ENCODE data around the gene GPR101.
A peak's percentile ranks its signal among the peaks of the same experiment; 100 is the strongest.
"Not testable (repeated sequence)": the region's sequence is repeated elsewhere in the genome, so short reads cannot be mapped to it uniquely, and the experiment has no call there.

Gene GPR101

DNA sequence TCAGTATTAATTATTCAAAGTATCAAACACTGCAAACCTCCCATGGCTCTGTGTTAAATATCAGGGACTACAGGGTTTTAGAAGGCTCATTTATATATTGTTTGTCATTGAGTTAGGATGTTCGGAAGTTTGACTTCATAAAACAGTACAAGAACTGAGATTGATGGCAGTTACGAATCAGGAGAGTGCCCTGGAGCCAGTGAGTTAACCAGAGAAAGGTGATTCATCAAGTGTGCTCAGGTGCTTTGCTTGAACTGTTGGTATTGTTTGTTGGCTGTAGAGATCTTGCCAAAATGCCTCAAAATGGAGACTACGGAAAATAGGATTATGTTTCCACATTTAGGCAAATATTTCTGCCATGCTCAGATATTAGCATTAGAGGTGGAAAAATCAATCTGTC, 7.5 kb upstream of the GPR101 start:
- Histone ChIP-seq H3K36me3 (ENCODE audit: insufficient read depth, low read length) (no peaks in the 10 kb centered on the region), H3K4me2 (ENCODE audit: low read length) (no peak overlapping the region), H3K4me3 (ENCODE audit: low read length) (no peak overlapping the region)

DNA sequence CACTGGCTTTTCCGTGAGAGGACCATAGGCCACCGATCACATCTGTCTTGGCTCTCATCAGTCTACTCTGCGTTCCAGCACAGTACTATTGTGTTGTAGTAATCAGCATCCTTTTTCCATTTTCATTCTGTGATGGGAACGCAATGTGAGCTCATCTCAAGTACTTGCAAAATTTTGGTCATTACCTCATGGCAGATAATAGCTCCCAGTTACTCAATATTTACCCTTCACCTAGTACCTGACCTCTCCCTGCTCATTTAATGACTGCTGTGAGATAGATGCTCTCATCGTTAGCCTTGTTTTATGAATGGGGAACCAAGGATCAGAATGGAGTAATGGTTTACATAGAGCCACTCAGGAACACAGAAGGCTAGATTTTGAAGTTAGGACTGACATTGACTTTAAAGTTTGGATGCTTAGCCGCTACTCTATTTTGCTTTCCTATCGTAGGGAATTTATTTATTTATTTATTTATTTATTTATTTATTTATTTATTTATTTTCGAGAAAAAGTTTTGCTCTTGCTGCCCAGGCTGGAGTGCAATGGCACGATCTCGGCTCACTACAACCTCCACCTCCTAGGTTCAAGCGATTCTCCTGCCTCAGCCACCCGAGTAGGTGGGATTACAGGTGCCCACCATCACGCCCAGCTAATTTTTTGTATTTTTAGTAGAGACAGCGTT, 6.5 kb upstream of the GPR101 start:
- H3K27me3 ChIP-seq (ENCODE audit: control insufficient read depth, insufficient read depth, low read length), result peaks cover 35% of the 10 kb centered on the region
- H3K4me3 ChIP-seq (ENCODE audit: low read length), result no peak overlapping the region
- no peak overlapping the region for H3K4me2 ChIP-seq (ENCODE audit: low read length)
- no peaks in the 10 kb centered on the region for H3K4me1 ChIP-seq (ENCODE audit: control insufficient read depth, insufficient read depth, low read length)
- no peaks in the 10 kb centered on the region for H3K9me3 ChIP-seq (replicated peaks; ENCODE audit: low read length)
- no peak overlapping the region for H3K9ac ChIP-seq (ENCODE audit: low read depth, low read length)
- H3K36me3 ChIP-seq (ENCODE audit: insufficient read depth, low read length), result no peaks in the 10 kb centered on the region

More for the DNA sequence above, 7.5 kb upstream of the GPR101 start:
- Histone ChIP-seq H3K9ac (ENCODE audit: low read depth, low read length) (no peak overlapping the region), H3K4me1 (ENCODE audit: control insufficient read depth, insufficient read depth, low read length) (no peaks in the 10 kb centered on the region), H3K27me3 (ENCODE audit: control insufficient read depth, insufficient read depth, low read length) (peaks cover 25% of the 10 kb centered on the region), H3K9me3 (replicated peaks; ENCODE audit: low read length) (no peaks in the 10 kb centered on the region)

DNA sequence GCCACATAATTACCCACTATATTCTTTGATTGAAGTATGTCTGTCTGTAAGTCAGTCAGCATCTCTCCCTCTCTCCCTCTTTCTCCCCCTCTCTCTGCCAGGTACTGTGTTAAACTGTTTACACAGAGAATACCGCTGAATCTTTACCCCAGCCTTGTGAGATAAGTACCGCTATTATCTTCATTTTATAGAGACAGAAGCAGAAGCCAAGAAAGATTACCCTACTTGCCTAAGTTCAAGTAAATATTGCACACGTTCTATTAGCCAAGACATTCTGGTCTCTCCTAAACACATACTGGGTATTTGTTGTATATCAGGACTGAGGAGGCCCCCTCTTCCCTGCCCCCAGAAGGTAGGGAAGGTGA, 695 bp upstream of the GPR101 start:
- Histone ChIP-seq H3K4me1 (ENCODE audit: control insufficient read depth, insufficient read depth, low read length) (peaks cover 5% of the 10 kb centered on the region), H3K27me3 (ENCODE audit: control insufficient read depth, insufficient read depth, low read length) (peaks cover 70% of the 10 kb centered on the region), H3K9me3 (replicated peaks; ENCODE audit: low read length) (peaks cover 3% of the 10 kb centered on the region), H3K4me2 (ENCODE audit: low read length) (no peak overlapping the region), H3K9ac (ENCODE audit: low read depth, low read length) (no peak overlapping the region), H3K36me3 (ENCODE audit: insufficient read depth, low read length) (no peaks in the 10 kb centered on the region), H3K4me3 (ENCODE audit: low read length) (no peak overlapping the region)

DNA sequence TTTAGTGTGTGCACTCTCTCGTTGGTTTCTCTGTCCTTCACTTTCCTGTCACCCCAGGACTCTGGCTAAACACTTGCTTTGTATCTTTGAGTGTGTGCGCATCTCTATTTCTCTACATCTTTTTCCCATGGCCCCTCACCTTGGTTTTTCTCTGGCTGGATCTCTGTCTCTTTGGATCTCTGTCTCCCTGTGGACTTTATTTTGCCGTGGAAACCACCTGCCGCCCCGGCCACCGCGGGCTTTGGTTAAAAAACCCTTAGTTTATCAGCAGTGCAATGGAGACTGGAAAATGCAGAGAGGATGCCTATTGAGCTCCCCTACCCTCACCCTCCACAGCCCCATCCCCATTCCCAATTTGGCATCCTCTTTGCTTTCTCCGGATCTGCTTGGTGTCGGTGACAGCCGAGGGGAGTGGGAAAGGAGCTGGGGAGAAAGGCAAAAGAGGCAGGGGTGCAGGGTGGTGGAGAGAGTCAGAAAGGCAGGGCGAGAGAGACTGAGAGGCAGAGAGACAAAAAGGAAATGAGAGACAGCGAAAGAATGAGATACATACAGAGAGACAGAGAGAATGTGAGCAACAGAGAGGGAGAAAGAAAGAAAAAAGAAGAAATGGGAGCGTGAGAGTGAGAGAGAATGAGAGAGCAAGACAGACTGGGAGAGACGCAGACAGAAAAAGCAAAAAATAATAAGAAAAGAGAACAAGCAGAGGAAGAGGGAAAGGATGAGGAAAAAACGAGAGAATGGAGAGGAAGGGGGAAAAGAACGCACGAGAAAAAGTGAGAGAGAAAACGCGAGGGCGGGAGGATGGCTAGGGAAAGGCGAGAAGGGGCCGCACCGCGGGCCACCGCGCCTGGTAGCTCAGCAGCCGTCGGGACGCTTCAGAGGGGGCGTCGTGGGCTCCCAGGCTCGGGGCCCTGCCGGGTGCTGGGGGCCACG, 688 bp downstream of the GPR101 start:
- peak overlapping the region; percentile 71 for H3K4me3 ChIP-seq (ENCODE audit: low read length)
- peak overlapping the region; percentile 84 for H3K4me2 ChIP-seq (ENCODE audit: low read length)
- H3K4me1 ChIP-seq (ENCODE audit: control insufficient read depth, insufficient read depth, low read length), result peaks cover 5% of the 10 kb centered on the region
- H3K9ac ChIP-seq (ENCODE audit: low read depth, low read length), result no peak overlapping the region
- no peaks in the 10 kb centered on the region for H3K36me3 ChIP-seq (ENCODE audit: insufficient read depth, low read length)
- H3K27me3 ChIP-seq (ENCODE audit: control insufficient read depth, insufficient read depth, low read length), result peaks cover 72% of the 10 kb centered on the region
- peaks cover 3% of the 10 kb centered on the region for H3K9me3 ChIP-seq (replicated peaks; ENCODE audit: low read length)

DNA sequence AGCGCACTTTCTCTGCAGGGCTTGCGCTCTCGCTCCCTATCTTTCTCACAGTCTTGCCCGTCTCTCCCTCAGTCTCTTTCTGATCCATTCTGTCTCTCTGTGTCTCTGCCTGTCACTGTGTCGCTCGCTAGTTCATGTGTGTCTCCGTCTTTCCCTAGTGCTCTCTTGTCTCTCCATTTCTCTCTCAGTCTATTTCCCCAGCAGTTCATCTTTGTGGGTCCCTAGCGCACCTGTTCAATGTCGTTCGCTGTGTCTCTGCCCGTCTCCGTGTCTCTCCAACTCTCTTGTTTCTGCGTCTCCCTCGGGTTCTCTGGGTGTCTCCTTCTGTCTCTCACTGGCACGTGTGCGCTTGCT, 1.5 kb downstream of the GPR101 start:
- H3K9ac ChIP-seq (ENCODE audit: low read depth, low read length), result no peak overlapping the region
- peaks cover 3% of the 10 kb centered on the region for H3K9me3 ChIP-seq (replicated peaks; ENCODE audit: low read length)
- H3K27me3 ChIP-seq (ENCODE audit: control insufficient read depth, insufficient read depth, low read length), result peaks cover 70% of the 10 kb centered on the region
- H3K4me1 ChIP-seq (ENCODE audit: control insufficient read depth, insufficient read depth, low read length), result peaks cover 5% of the 10 kb centered on the region
- peak overlapping the region; percentile 71 for H3K4me3 ChIP-seq (ENCODE audit: low read length)
- H3K4me2 ChIP-seq (ENCODE audit: low read length), result peak overlapping the region; percentile 84
- no peaks in the 10 kb centered on the region for H3K36me3 ChIP-seq (ENCODE audit: insufficient read depth, low read length)

DNA sequence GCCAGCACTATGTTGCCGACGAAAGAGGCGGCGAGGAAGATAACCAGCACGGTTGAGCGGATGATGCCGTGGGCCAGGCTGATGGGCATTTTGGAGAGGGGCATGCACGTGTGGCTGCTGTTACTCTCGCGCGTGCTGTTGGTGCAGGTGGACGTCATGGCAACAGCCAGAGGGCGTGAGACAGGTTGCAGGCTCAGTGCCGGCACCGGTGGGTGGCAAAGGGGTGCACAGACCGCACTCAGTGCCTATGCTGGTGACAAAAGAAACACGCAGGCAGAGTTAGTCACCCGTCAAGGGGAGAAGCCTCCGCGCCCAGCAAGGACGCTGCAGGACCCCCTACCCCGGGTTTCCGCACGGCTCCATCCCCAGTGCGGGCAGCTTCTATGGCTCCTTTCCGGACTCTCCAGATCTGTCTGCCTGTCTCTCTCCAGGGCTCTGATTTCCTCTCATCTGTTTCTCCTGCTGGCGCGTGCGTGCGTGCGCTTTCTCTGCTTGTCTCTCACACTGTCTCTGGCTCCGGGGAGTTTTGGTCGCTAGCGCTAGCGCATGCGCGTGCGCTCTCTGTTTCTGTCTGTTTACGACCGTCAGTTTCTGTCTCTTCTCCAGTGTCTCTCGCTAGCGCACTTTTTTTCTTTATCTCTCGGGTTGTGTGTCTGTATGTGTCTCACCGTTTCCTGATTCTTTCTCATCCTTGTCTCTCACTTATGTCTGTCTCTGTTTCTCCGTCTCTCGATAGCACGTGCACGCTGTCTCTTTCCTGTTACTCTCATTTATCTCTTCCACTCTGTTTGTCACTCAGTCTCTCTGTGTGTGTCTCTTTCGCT, 2.1 kb downstream of the GPR101 start:
- Histone ChIP-seq H3K36me3 (ENCODE audit: insufficient read depth, low read length) (no peaks in the 10 kb centered on the region), H3K9ac (ENCODE audit: low read depth, low read length) (no peak overlapping the region), H3K27me3 (ENCODE audit: control insufficient read depth, insufficient read depth, low read length) (peaks cover 69% of the 10 kb centered on the region), H3K4me1 (ENCODE audit: control insufficient read depth, insufficient read depth, low read length) (peaks cover 5% of the 10 kb centered on the region), H3K9me3 (replicated peaks; ENCODE audit: low read length) (peaks cover 3% of the 10 kb centered on the region), H3K4me2 (ENCODE audit: low read length) (peak overlapping the region; percentile 84), H3K4me3 (ENCODE audit: low read length) (peak overlapping the region; percentile 71)

DNA sequence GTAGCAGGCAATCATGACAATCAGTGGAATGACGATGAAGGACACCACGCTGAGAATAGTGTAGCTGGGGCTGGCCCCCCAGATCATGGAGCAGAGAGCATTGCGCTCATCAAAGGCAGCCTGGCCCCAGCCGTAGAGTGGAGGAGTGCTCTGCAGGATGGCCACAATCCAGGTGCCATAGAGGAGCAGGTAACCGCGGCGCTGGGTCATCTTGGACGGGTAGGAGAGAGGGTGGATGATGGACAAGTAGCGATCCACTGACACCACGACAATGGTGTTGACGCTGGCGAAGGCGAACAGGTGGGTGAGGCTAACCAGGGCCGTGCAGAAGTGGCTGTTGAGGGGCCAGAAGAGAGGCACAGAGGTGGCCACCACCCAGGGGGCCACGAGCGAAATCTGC, 2.8 kb downstream of the GPR101 start:
- H3K9ac ChIP-seq (ENCODE audit: low read depth, low read length), result no peak overlapping the region
- peaks cover 3% of the 10 kb centered on the region for H3K9me3 ChIP-seq (replicated peaks; ENCODE audit: low read length)
- no peaks in the 10 kb centered on the region for H3K36me3 ChIP-seq (ENCODE audit: insufficient read depth, low read length)
- H3K4me2 ChIP-seq (ENCODE audit: low read length), result no peak overlapping the region
- H3K4me3 ChIP-seq (ENCODE audit: low read length), result no peak overlapping the region
- peaks cover 5% of the 10 kb centered on the region for H3K4me1 ChIP-seq (ENCODE audit: control insufficient read depth, insufficient read depth, low read length)
- peaks cover 65% of the 10 kb centered on the region for H3K27me3 ChIP-seq (ENCODE audit: control insufficient read depth, insufficient read depth, low read length)

DNA sequence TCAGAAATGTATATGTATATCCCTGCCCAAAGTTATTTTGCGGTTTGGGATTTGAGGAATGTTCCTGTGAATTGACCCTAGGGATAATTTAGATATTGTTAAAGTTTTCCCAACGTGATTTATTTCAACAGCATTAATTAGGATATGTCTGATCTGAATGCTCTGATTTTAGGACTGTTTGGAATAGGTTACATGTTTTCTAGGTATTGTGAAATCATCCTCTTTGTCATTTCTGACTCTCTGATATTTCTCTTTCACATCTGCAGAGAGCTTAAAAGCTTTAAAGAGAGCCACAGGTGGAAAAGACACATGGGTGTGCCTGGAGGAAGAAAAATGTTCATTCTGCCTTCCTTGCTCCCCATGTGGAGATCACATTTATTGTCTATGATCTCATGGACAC, 5.1 kb downstream of the GPR101 start:
- H3K27me3 ChIP-seq (ENCODE audit: control insufficient read depth, insufficient read depth, low read length), result peaks cover 55% of the 10 kb centered on the region
- H3K4me1 ChIP-seq (ENCODE audit: control insufficient read depth, insufficient read depth, low read length), result peaks cover 5% of the 10 kb centered on the region
- H3K4me2 ChIP-seq (ENCODE audit: low read length), result no peak overlapping the region

DNA sequence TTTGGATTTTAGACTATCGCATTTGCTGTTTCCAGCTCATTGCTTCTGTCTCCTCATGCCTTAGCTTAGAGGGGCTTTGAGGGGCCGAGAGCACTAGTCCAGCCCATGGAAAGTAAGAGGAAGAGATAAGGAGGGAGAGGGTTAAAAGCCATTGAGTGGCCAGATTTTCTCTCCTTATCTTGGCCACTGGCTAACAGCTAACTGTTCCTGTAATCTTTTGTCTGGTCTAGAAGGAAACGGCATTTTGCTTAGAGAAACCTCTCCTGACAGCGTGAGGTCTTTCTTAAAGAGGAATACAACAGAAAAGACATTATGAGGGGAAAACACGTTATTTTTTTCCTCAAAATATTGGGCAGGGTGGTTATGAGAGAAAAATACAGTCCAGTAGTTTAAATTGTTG, 7.9 kb downstream of the GPR101 start:
- Histone ChIP-seq H3K4me2 (ENCODE audit: low read length) (no peak overlapping the region), H3K4me3 (ENCODE audit: low read length) (no peak overlapping the region), H3K9me3 (replicated peaks; ENCODE audit: low read length) (peaks cover 2% of the 10 kb centered on the region), H3K27me3 (ENCODE audit: control insufficient read depth, insufficient read depth, low read length) (peaks cover 34% of the 10 kb centered on the region), H3K36me3 (ENCODE audit: insufficient read depth, low read length) (no peaks in the 10 kb centered on the region), H3K4me1 (ENCODE audit: control insufficient read depth, insufficient read depth, low read length) (no peaks in the 10 kb centered on the region), H3K9ac (ENCODE audit: low read depth, low read length) (no peak overlapping the region)

More for the DNA sequence above, 5.1 kb downstream of the GPR101 start:
- Histone ChIP-seq H3K36me3 (ENCODE audit: insufficient read depth, low read length) (no peaks in the 10 kb centered on the region), H3K9me3 (replicated peaks; ENCODE audit: low read length) (peaks cover 3% of the 10 kb centered on the region), H3K4me3 (ENCODE audit: low read length) (no peak overlapping the region), H3K9ac (ENCODE audit: low read depth, low read length) (no peak overlapping the region)

DNA sequence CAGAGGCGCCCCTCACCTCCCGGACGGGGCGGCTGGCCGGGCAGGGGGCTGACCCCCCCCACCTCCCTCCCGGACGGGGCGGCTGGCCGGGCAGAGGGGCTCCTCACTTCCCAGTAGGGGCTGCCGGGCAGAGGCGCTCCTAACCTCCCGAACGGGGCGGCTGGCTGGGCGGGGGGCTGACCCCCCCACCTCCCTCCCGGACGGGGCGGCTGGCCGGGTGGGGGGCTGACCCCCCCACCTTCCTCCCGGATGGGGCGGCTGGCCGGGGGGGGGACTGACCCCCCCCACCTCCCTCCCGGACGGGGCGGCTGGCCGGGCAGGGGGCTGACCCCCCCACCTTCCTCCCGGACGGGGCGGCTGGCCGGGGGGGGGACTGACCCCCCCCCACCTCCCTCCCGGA, 33.6 kb downstream of the GPR101 start:
- not testable (repeated sequence) for H3K9me3 ChIP-seq (replicated peaks; ENCODE audit: low read length); H3K4me2 ChIP-seq (ENCODE audit: low read length); H3K9ac ChIP-seq (ENCODE audit: low read depth, low read length); H3K27me3 ChIP-seq (ENCODE audit: control insufficient read depth, insufficient read depth, low read length); H3K4me1 ChIP-seq (ENCODE audit: control insufficient read depth, insufficient read depth, low read length); H3K4me3 ChIP-seq (ENCODE audit: low read length); H3K36me3 ChIP-seq (ENCODE audit: insufficient read depth, low read length)

DNA sequence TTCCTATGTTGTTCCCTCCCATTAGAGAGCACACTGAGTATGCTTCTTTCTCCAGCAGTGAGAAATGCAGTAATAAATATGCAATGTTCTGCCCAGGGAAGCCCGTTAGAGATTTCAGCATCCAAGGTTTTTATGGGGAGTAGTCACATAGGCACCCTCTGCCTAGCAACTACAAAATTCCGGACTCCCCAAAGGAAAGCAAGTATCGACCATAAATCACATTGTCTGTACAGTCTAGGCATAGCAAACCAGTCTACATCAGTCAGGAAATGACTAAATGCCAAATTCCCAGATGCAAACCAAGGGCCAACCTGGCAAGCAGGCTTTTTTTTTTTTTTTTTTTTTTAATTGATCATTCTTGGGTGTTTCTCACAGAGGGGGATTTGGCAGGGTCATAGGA, 34.8 kb downstream of the GPR101 start:
- H3K27me3 ChIP-seq (ENCODE audit: control insufficient read depth, insufficient read depth, low read length), result no peaks in the 10 kb centered on the region
- H3K4me3 ChIP-seq (ENCODE audit: low read length), result no peak overlapping the region
- no peaks in the 10 kb centered on the region for H3K9me3 ChIP-seq (replicated peaks; ENCODE audit: low read length)
- H3K4me1 ChIP-seq (ENCODE audit: control insufficient read depth, insufficient read depth, low read length), result no peaks in the 10 kb centered on the region
- H3K36me3 ChIP-seq (ENCODE audit: insufficient read depth, low read length), result no peaks in the 10 kb centered on the region
- H3K4me2 ChIP-seq (ENCODE audit: low read length), result no peak overlapping the region
- H3K9ac ChIP-seq (ENCODE audit: low read depth, low read length), result no peak overlapping the region

Data from skeletal muscle satellite cell (primary cell).